ENCODE measurements around the gene ZYG11A.

Gene ZYG11A

DNA sequence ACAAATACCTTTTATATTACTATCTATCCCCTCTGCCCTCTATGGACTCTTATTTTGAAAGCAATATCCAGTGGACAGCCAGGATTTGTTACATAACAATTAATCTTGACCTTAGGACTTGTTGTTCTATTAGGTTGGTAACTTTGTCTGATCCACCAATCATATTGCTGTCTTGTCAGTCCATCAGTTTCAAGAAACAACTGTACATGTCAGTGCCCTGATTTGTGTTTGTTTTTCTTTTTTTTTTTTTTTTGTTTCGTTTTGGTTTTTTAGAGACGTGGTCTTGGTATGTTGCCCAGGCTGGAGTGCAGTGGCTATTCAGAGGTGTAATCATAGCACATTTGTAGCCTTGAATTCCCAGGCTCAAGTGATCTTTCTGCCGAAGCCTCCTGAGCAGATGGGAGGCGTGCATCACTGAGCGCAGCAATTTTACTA lies 83.0 kb downstream of the ZYG11A start:
- no peak overlapping the region for H3K4me3 ChIP-seq (replicated peaks; ENCODE audit: low read depth, low read length)
- no peak for DNase-seq (ENCODE audit: low read depth)
- TF ChIP-seq, protein P1, sequence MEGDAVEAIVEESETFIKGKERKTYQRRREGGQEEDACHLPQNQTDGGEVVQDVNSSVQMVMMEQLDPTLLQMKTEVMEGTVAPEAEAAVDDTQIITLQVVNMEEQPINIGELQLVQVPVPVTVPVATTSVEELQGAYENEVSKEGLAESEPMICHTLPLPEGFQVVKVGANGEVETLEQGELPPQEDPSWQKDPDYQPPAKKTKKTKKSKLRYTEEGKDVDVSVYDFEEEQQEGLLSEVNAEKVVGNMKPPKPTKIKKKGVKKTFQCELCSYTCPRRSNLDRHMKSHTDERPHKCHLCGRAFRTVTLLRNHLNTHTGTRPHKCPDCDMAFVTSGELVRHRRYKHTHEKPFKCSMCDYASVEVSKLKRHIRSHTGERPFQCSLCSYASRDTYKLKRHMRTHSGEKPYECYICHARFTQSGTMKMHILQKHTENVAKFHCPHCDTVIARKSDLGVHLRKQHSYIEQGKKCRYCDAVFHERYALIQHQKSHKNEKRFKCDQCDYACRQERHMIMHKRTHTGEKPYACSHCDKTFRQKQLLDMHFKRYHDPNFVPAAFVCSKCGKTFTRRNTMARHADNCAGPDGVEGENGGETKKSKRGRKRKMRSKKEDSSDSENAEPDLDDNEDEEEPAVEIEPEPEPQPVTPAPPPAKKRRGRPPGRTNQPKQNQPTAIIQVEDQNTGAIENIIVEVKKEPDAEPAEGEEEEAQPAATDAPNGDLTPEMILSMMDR (IDR thresholded peaks at IDR 0.05; ENCODE audit: low read length, missing control alignments), result no peak

DNA sequence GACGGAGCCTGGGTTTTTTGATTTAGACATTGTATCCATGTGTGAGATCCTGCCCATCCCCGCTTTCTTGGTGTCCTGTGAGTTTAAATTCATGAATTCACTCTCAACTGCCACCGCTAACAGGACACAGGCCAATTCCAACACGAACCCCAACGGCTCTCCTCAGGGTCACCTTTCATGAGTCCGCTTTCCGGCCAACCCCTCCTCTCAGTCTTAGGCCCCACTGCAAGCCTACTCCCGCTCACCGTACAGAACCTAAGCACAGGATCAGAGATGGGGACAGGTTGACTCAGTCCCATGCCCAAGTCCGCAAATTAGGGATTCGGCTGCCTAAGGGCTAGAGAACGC lies 84.3 kb downstream of the ZYG11A start:
- DNase-seq (ENCODE audit: low read depth), result no peak
- TF ChIP-seq, protein P1 (IDR thresholded peaks at IDR 0.05; ENCODE audit: low read length, missing control alignments), result no peak
- H3K4me3 ChIP-seq (replicated peaks; ENCODE audit: low read depth, low read length), result peak overlapping the region; percentile 77

DNA sequence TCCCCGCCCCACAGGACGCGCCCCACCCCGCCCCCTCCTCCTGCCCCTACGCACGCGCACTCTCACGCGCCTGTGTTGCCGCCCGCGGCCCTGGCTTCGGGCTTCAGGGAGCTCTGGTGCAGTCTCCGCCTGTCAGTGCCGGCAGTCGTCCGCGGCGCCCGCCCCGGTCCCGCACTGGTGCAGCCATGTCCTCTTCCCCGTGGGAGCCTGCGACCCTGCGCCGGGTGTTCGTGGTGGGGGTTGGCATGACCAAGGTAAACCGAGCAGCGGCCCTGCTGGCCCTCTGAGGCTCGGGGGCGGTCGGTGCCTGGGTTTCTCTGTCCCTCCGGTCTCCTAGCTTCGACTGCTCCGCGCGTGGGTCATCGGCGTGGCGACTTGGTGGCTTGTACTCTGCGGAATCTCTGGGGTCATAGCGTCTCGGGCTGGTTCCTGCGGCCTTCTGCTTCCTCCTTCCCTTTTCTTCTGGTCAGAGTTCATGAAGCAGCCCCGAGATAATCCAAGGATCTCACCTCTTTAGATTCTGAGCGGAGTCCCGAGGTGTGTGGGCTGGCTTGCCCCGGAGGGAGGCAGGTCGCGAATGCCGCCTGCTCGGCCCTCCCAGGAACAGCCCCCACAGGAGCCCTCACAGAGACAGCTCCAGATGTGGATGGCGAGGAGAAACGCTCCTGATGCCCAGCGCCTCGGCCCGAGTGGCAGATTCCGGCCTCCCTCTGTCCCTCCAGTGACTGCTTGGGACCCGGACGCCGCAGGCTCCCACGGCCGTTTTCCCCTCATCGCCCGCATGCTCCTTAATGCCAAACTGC lies 84.9 kb downstream of the ZYG11A start, which contains the start of gene SCP2:
TSS of gene SCP2 (plus strand) at position 65 of the 803 bp plus-strand sequence. CDS start at position 186, 121 bp downstream.
- peak; percentile 68 for DNase-seq (ENCODE audit: low read depth)
- TF ChIP-seq, protein P1 (IDR thresholded peaks at IDR 0.05; ENCODE audit: low read length, missing control alignments), result no peak
- peak within 1 kb of the TSS; percentile 77 for H3K4me3 ChIP-seq (replicated peaks; ENCODE audit: low read depth, low read length)

DNA sequence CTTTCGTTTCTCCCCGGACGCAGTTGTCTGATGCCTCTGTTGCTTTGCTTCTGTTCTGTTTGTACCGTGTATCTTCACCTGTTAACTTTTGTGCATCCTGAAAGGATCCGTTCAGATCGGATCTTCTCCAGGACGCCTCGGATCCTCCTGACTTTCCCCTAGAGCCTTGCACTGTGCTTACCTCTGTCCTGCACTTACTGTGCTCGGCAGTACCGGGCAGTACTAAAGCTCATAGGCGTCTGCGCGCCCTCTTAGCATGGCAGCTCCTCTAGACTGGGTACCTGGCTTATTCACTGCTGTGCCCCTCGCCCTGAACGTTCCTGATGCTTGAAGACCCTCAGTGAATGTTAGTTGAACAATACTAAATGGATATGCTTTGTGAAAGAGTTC lies 85.5 kb downstream of the ZYG11A start:
- H3K4me3 ChIP-seq (replicated peaks; ENCODE audit: low read depth, low read length), result peak overlapping the region; percentile 77
- DNase-seq (ENCODE audit: low read depth), result no peak
- TF ChIP-seq, protein P1 (IDR thresholded peaks at IDR 0.05; ENCODE audit: low read length, missing control alignments), result no peak

DNA sequence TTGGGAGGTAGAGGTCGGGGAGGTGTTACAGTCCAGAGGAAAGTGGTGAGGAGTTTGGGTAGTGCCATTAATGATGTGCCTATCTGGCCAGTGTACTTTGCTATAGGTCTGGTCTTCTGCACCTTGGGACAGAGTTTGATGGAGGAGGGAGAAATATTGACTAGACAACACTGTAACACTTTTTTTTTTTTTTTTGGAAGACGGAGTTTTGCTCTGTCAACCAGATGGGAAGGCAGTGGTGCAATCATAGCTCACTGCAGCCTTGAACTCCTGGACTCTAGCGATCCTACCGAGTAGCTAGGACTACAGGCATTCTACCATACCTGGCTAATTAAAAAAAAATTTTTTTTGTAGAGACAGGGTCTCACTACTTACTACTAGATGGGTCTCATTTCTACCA lies 86.5 kb downstream of the ZYG11A start:
- TF ChIP-seq, protein P1 (IDR thresholded peaks at IDR 0.05; ENCODE audit: low read length, missing control alignments), result no peak
- no peak for DNase-seq (ENCODE audit: low read depth)
- H3K4me3 ChIP-seq (replicated peaks; ENCODE audit: low read depth, low read length), result no peak overlapping the region

DNA sequence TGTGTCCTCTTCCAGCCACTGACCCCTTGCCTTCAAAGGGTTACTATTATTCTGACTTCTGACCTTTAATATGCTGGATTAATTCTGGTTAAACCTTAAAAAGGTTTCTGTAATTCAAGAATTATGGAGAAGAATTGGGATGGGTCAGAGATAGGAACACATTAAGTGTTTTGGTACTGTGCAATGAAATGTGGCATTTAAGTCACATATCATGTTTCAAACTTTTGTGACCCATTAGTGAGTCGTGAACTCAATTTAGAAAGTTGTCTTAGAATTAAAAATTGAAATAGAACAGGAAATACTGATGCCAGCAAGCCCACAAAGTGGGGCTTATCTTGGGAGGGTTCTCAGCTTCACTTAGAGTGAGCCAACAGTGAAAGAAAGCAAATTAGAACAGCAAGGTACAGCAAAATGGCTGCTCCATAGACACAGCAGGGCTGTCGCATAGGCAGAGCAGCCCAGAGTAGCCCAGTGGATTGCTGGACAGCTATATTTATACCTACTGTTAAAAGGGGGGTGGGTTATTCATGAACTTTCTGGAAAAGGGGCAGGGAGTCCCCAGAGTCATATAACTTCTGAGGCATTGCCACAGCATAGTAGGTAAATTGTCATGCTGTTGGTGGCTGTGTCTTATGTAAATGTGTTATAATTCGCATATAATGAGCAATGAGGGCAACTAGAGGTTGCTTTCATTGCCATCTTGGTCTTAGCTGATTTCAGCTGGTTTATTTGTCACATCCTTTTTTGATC lies 95.0 kb downstream of the ZYG11A start:
- H3K4me3 ChIP-seq (replicated peaks; ENCODE audit: low read depth, low read length), result no peak overlapping the region
- DNase-seq (ENCODE audit: low read depth), result no peak
- TF ChIP-seq, protein P1 (IDR thresholded peaks at IDR 0.05; ENCODE audit: low read length, missing control alignments), result no peak

Data from fibroblast of pulmonary artery (primary cell).